Gastrocnemius medialis (tissue), 4 donors: ENCODE data around the gene SETD1A.

Experiments used
- POLR2A ChIP-seq, 2 donors: fragments of 450-650 bp; IDR thresholded peaks; one replicate each; pipeline ENCODE4 v1.6.1; 2017; ENCODE audit warnings: antibody characterized with exemption in 2 of 2, mild to moderate bottlenecking in 2 of 2, moderate library complexity in 2 of 2
- TF ChIP-seq, protein P1 (sequence below), 5 experiments: fragments of 450-650 bp in 3 of 5; fragments of 200-600 bp in 2 of 5; sonication (generic) in 2 of 5; IDR thresholded peaks in 4 of 5; conservative IDR thresholded peaks in 1 of 5; 1 replicate in 4 of 5; 2 replicates in 1 of 5; pipeline ENCODE4 v1.5.1; 2016 to 2019; ENCODE audit warnings: antibody characterized with exemption in 5 of 5, mild to moderate bottlenecking in 3 of 5, moderate library complexity in 3 of 5

DNA sequence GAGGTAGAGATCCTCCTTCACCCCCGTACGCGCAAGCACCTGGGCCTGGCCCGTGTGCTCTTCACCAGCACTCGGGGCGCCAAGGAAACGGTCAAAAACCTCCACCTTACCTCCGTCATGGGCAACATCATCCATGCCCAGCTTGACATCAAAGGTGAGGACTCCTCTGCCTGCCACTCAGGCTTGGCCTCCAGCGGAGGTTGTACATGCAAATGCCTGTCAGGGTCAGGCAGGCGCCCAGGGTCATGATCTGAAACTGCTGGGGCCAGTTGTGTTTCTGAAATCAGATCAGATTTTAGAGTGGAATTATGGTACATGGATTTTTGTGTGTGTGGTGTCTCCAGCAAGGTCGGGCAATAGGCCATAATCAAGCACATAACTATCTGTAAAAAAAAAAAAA is 3.8 kb downstream of the SETD1A start:
- TF ChIP-seq POLR2A (IDR thresholded peaks at IDR 0.05): no peak
- TF ChIP-seq, protein P1, sequence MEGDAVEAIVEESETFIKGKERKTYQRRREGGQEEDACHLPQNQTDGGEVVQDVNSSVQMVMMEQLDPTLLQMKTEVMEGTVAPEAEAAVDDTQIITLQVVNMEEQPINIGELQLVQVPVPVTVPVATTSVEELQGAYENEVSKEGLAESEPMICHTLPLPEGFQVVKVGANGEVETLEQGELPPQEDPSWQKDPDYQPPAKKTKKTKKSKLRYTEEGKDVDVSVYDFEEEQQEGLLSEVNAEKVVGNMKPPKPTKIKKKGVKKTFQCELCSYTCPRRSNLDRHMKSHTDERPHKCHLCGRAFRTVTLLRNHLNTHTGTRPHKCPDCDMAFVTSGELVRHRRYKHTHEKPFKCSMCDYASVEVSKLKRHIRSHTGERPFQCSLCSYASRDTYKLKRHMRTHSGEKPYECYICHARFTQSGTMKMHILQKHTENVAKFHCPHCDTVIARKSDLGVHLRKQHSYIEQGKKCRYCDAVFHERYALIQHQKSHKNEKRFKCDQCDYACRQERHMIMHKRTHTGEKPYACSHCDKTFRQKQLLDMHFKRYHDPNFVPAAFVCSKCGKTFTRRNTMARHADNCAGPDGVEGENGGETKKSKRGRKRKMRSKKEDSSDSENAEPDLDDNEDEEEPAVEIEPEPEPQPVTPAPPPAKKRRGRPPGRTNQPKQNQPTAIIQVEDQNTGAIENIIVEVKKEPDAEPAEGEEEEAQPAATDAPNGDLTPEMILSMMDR (IDR thresholded peaks at IDR 0.05 in 4 of 5, conservative IDR thresholded peaks at IDR 0.05 in 1 of 5): no peak
